HEK293 (cell line): ENCODE data around the gene LACRT.

ENCODE experiments used
- CTCF ChIA-PET: fragments of 350-600 bp; formaldehyde crosslinking; extraction: SDS; loops from one replicate; lab custom pipeline; 2021; ENCODE audit warnings: antibody characterized with exemption; lab: Yijun Ruan, JAX
- POLR2A ChIA-PET: fragments of 300-600 bp; formaldehyde crosslinking; extraction: SDS; loops from one replicate; lab custom pipeline; 2020; ENCODE audit warnings: antibody characterized with exemption, inconsistent platforms; lab: Yijun Ruan, JAX
- H3K27ac ChIP-seq: fragments of 200-500 bp; sonication (Bioruptor generic); 2 replicates; pipeline ENCODE4 v1.5.1; 2014; ENCODE audit warnings: low read depth, low read length, control low read depth, inconsistent platforms; ENCODE audit errors: extremely low read depth
- H3K36me3 ChIP-seq, 2 experiments: fragments of 200-500 bp in 1 of 2; sonication (Bioruptor generic) in 1 of 2; 1 replicate in 1 of 2; 2 replicates in 1 of 2; pipeline ENCODE4 v1.5.1; 2014 to 2017; ENCODE audit warnings: inconsistent platforms in 2 of 2, low read length in 2 of 2; ENCODE audit not compliant: control insufficient read depth in 2 of 2, insufficient read depth in 1 of 2
- H3K4me1 ChIP-seq: fragments of 200-500 bp; sonication (Bioruptor generic); 2 replicates; pipeline ENCODE4 v1.5.1; 2014; ENCODE audit warnings: mild to moderate bottlenecking, low read length, inconsistent platforms; ENCODE audit not compliant: control insufficient read depth, insufficient read depth
- H3K4me3 ChIP-seq: 2 replicates; pipeline ENCODE4 v1.5.1; 2011; ENCODE audit warnings: low read depth, mild to moderate bottlenecking, control low read depth, low read length, moderate library complexity
- H3K9me3 ChIP-seq: fragments of 200-500 bp; sonication (Bioruptor generic); 2 replicates; pipeline ENCODE4 v1.5.1; 2014; ENCODE audit warnings: low read depth, low read length, inconsistent platforms; ENCODE audit not compliant: control insufficient read depth, insufficient read depth
- EGR2 ChIP-seq: fragments of 450-650 bp; formaldehyde crosslinking; IDR thresholded peaks from 2 replicates; pipeline ENCODE4 v1.5.1; 2016; ENCODE audit warnings: low read depth, missing biosample characterization, missing genetic modification characterization
- GLI2 ChIP-seq: fragments of 450-650 bp; formaldehyde crosslinking; IDR thresholded peaks from 2 replicates; pipeline ENCODE4; 2017; ENCODE audit warnings: missing biosample characterization, missing genetic modification characterization, low read depth, borderline replicate concordance
- SCRT1 ChIP-seq: fragments of 450-650 bp; formaldehyde crosslinking; IDR thresholded peaks from 2 replicates; pipeline ENCODE4 v1.5.1; 2016; ENCODE audit warnings: missing biosample characterization, missing genetic modification characterization, borderline replicate concordance
- SCRT2 ChIP-seq: fragments of 450-650 bp; formaldehyde crosslinking; IDR thresholded peaks from 2 replicates; pipeline ENCODE4 v1.5.1; 2016; ENCODE audit warnings: missing biosample characterization, missing genetic modification characterization
- ZFHX2 ChIP-seq: fragments of 450-650 bp; formaldehyde crosslinking; conservative IDR thresholded peaks from 2 replicates; pipeline ENCODE4 v1.5.1; 2016; ENCODE audit warnings: missing biosample characterization, missing genetic modification characterization
- ZNF114 ChIP-seq: fragments of 450-650 bp; formaldehyde crosslinking; IDR thresholded peaks from 2 replicates; pipeline ENCODE4 v1.5.0; 2017; ENCODE audit warnings: missing biosample characterization, missing genetic modification characterization
- ZNF211 ChIP-seq: fragments of 450-650 bp; formaldehyde crosslinking; IDR thresholded peaks from 2 replicates; pipeline ENCODE4 v1.5.1; 2016; ENCODE audit warnings: low read depth, missing biosample characterization, missing genetic modification characterization
- ZNF426 ChIP-seq: fragments of 450-650 bp; formaldehyde crosslinking; IDR thresholded peaks from 2 replicates; pipeline ENCODE4 v1.5.1; 2017; ENCODE audit warnings: missing biosample characterization, missing genetic modification characterization, mild to moderate bottlenecking, inconsistent platforms, moderate library complexity
- ZNF521 ChIP-seq: fragments of 450-650 bp; formaldehyde crosslinking; IDR thresholded peaks from 2 replicates; pipeline ENCODE4 v1.5.1; 2017; ENCODE audit warnings: missing biosample characterization, mild to moderate bottlenecking, missing genetic modification characterization
- ZNF791 ChIP-seq: fragments of 450-650 bp; formaldehyde crosslinking; IDR thresholded peaks from 2 replicates; pipeline ENCODE4 v1.5.1; 2016; ENCODE audit warnings: missing biosample characterization, missing genetic modification characterization

Gene LACRT

GRCh38 chr12:54583726-54584125 is 51.0 kb downstream of the LACRT start:
- POLR2A ChIA-PET: no interaction called here
- Histone ChIP-seq H3K4me3 (no peak overlapping the region), H3K27ac (no peak overlapping the region), H3K4me1 (no peaks in the 10 kb centered on the region; the same call in 1 of the 2 replicates), H3K36me3 (no peaks in the 10 kb centered on the region), H3K9me3 (no peaks in the 10 kb centered on the region)
- CTCF ChIA-PET: interaction anchor here (0.8 to 6.5 kb wide), 4 partner anchors 13 to 59 kb away, joined by 3 to 64 read pairs (median 8); no protein-coding TSS in a partner anchor
- peak; percentile 54 for TF ChIP-seq ZFHX2 (tag by site-specific recombination)
- TF ChIP-seq ZNF211 (tag by site-specific recombination): no peak
- TF ChIP-seq EGR2 (tag by site-specific recombination): peak; percentile 39; the same call in 1 of the 2 replicates

- ChIA-PET CTCF (interaction anchor here (1.1 to 7.5 kb wide), 5 partner anchors 11 to 54 kb away, joined by 3 to 73 read pairs (median 6); no protein-coding TSS in a partner anchor), POLR2A (no interaction called here)
- Histone ChIP-seq H3K27ac (no peak overlapping the region), H3K4me3 (no peak overlapping the region), H3K4me1 (no peaks in the 10 kb centered on the region; the same call in 1 of the 2 replicates), H3K9me3 (no peaks in the 10 kb centered on the region), H3K36me3 (no peaks in the 10 kb centered on the region)
- peak; percentile 55; the same call in 1 of the 2 replicates for TF ChIP-seq SCRT1
- no peak for TF ChIP-seq ZNF791 (tag by site-specific recombination)
- no peak for TF ChIP-seq ZNF426 (tag by site-specific recombination)
- TF ChIP-seq GLI2 (tag by site-specific recombination): no peak
- no peak for TF ChIP-seq ZNF521
- peak; percentile 77 for TF ChIP-seq SCRT2 (tag by site-specific recombination)
- no peak for TF ChIP-seq ZNF114 (tag by site-specific recombination)
Observed at GRCh38 chr12:54581412-54581811, 53.3 kb downstream of the LACRT start.
